Panc1 (cell line): ENCODE measurements around the gene EGFLAM.

ENCODE experiments used
- CTCF ChIP-seq: fragments of 450-650 bp; IDR thresholded peaks from 2 replicates; pipeline ENCODE4 v1.5.1; 2017; ENCODE audit warnings: mild to moderate bottlenecking
- POLR2AphosphoS5 ChIP-seq: IDR thresholded peaks from 2 replicates; pipeline ENCODE4 v1.6.1; 2012; ENCODE audit warnings: mild to moderate bottlenecking, low read depth, low read length, moderate library complexity
- REST ChIP-seq, 2 experiments: IDR thresholded peaks; 2 replicates each; pipeline ENCODE4 v1.6.1; 2011 to 2012; ENCODE audit warnings: low read depth in 2 of 2, control low read depth in 1 of 2, low read length in 1 of 2, mild to moderate bottlenecking in 1 of 2, moderate library complexity in 1 of 2; ENCODE audit not compliant: insufficient read depth in 1 of 2
- SIN3A ChIP-seq: IDR thresholded peaks from 2 replicates; pipeline ENCODE4 v1.6.1; 2012; ENCODE audit warnings: low read depth, mild to moderate bottlenecking, low read length, moderate library complexity, borderline replicate concordance; ENCODE audit not compliant: insufficient read depth

GRCh38 chr5:38241655-38242054 is 16.7 kb upstream of the EGFLAM start:
- TF ChIP-seq CTCF = no peak
- no peak for TF ChIP-seq POLR2AphosphoS5
- no peak for TF ChIP-seq REST (IDR thresholded peaks at IDR 0.05; ENCODE audit: insufficient read depth in 1 of 2, low read depth in 2 of 2, low read length in 1 of 2)
- no peak for TF ChIP-seq SIN3A
